GM12878 (cell line): Measurements from ENCODE around the gene MS4A4E.
"Not testable (repeated sequence)": the region's sequence is repeated elsewhere in the genome, so short reads cannot be mapped to it uniquely, and the experiment has no call there.

Source experiments
- DPF2 ChIP-seq: fragments of 450-650 bp; IDR thresholded peaks from 2 replicates; pipeline ENCODE4 v1.6.1; 2017; ENCODE audit warnings: mild to moderate bottlenecking
- EP300 ChIP-seq, 2 experiments: fragments of 150-350 bp in 1 of 2; IDR thresholded peaks; 2 replicates each; pipeline ENCODE4 v1.6.1; 2011 to 2012; ENCODE audit warnings: low read depth in 2 of 2, low read length in 2 of 2, borderline replicate concordance in 1 of 2, improper control_type of control experiment in 1 of 2, inconsistent platforms in 1 of 2; ENCODE audit not compliant: control insufficient read depth in 1 of 2
- KDM1A ChIP-seq: fragments of 200-600 bp; sonication (generic); IDR thresholded peaks from 2 replicates; pipeline ENCODE4 v1.6.1; 2016; ENCODE audit warnings: borderline replicate concordance
- SP1 ChIP-seq: IDR thresholded peaks from one replicate; pipeline ENCODE4 v1.6.1; 2011; ENCODE audit warnings: low read depth, low read length
- SUZ12 ChIP-seq: fragments of 200-600 bp; sonication (generic); IDR thresholded peaks from one replicate; pipeline ENCODE4 v1.6.1; 2018; ENCODE audit warnings: antibody characterized with exemption, mild to moderate bottlenecking; ENCODE audit not compliant: unreplicated experiment

GRCh38 chr11:60186128-60186527, 56.8 kb downstream of the MS4A4E start:
- TF ChIP-seq SUZ12; EP300 (IDR thresholded peaks at IDR 0.05; ENCODE audit: borderline replicate concordance in 1 of 2, control insufficient read depth in 1 of 2, low read depth in 2 of 2, low read length in 2 of 2); KDM1A; SP1; DPF2: not testable (repeated sequence)
